ENCODE measurements around the gene CTNNA2. TPM values are rescaled to one million over a fixed set of nuclear protein-coding genes. Genes with fewer than 3 reads are reported as not detected.

Gene CTNNA2
- total RNA-seq, 1 donor from 2014 or later: 15.0 TPM

- TF ChIP-seq CTCF (conservative IDR thresholded peaks at IDR 0.05): no peak
- Mint-ChIP-seq H3K27me3 (no peaks in the 10 kb centered on the region), H3K27ac (no peak overlapping the region), H3K4me3 (no peak overlapping the region), H3K36me3 (peaks cover 3% of the 10 kb centered on the region), H3K4me1 (ENCODE audit: unreplicated experiment) (no peaks in the 10 kb centered on the region), H3K9me3 (no peaks in the 10 kb centered on the region)
- no peak for DNase-seq (ENCODE audit: extremely low spot score, unreplicated experiment)
Measured at GRCh38 chr2:79622508-79622907, 109.7 kb downstream of the CTNNA2 start.

- H3K4me1 Mint-ChIP-seq (ENCODE audit: unreplicated experiment): peaks cover 5% of the 10 kb centered on the region
- H3K27me3 Mint-ChIP-seq: no peaks in the 10 kb centered on the region
- H3K27ac Mint-ChIP-seq: no peak overlapping the region
- H3K4me3 Mint-ChIP-seq: no peak overlapping the region
- no peaks in the 10 kb centered on the region for H3K9me3 Mint-ChIP-seq
- TF ChIP-seq CTCF (conservative IDR thresholded peaks at IDR 0.05): no peak
- no peak for DNase-seq (ENCODE audit: extremely low spot score, unreplicated experiment)
- H3K36me3 Mint-ChIP-seq: no peaks in the 10 kb centered on the region
Measured at GRCh38 chr2:79627237-79627636, 114.4 kb downstream of the CTNNA2 start.

DNA sequence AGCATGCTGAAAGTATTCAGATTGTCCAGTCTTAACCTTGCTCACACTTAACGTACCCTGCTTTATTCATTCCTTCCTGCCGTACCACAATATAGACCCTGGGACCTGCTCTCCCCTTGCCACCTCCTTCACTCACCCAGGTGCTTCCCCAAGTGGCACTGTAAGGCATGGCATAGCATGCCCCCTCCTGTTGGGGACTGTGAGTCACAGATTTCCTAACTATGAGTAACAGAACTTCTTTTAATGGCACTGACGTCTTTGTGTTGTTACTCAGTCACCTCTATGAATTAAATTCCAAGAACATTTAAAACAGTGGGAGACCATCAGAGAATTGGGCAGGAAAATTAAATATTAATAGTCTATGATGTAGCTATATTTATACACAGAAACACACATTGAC lies 117.2 kb downstream of the CTNNA2 start:
- Mint-ChIP-seq H3K4me1 (ENCODE audit: unreplicated experiment) (peaks cover 5% of the 10 kb centered on the region), H3K36me3 (no peaks in the 10 kb centered on the region), H3K27ac (no peak overlapping the region), H3K9me3 (peaks cover 6% of the 10 kb centered on the region), H3K4me3 (no peak overlapping the region), H3K27me3 (no peaks in the 10 kb centered on the region)
- TF ChIP-seq CTCF (conservative IDR thresholded peaks at IDR 0.05): no peak
- no peak for DNase-seq (ENCODE audit: extremely low spot score, unreplicated experiment)

- Mint-ChIP-seq H3K4me1 (ENCODE audit: unreplicated experiment) (peaks cover 5% of the 10 kb centered on the region), H3K36me3 (no peaks in the 10 kb centered on the region)
- no peak for DNase-seq (ENCODE audit: extremely low spot score, unreplicated experiment)
Measured at GRCh38 chr2:79630972-79631557, 118.2 kb downstream of the CTNNA2 start.

DNA sequence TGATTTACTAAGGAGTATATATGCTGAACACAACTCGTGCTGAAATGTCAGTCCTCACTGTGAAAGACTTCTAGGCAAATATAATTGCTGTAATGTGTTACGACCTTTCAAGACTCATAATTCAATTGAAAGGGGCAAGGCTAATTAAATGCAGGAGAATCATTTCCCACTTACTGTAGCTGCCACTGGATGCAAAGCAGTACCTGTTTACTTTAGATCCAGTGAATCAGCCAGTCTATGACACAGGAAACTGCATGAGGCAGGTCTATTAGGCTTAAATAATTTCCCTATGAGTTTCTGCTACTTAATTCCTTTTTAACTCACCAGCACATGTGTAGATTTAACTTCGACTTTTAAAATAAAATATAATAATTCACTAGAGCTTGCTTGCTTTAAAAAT lies 125.6 kb downstream of the CTNNA2 start:
- H3K4me3 Mint-ChIP-seq: no peak overlapping the region
- H3K4me1 Mint-ChIP-seq (ENCODE audit: unreplicated experiment): peaks cover 4% of the 10 kb centered on the region
- H3K27ac Mint-ChIP-seq: no peak overlapping the region
- DNase-seq (ENCODE audit: extremely low spot score, unreplicated experiment): no peak
- H3K9me3 Mint-ChIP-seq: peaks cover 6% of the 10 kb centered on the region
- no peaks in the 10 kb centered on the region for H3K27me3 Mint-ChIP-seq
- no peaks in the 10 kb centered on the region for H3K36me3 Mint-ChIP-seq
- no peak for TF ChIP-seq CTCF (conservative IDR thresholded peaks at IDR 0.05)

More at GRCh38 chr2:79630972-79631557, 118.2 kb downstream of the CTNNA2 start:
- Mint-ChIP-seq H3K27me3 (no peaks in the 10 kb centered on the region), H3K27ac (no peak overlapping the region), H3K9me3 (peaks cover 6% of the 10 kb centered on the region), H3K4me3 (no peak overlapping the region)
- no peak for TF ChIP-seq CTCF (conservative IDR thresholded peaks at IDR 0.05)

GRCh38 chr2:79638954-79639353 lies 126.1 kb downstream of the CTNNA2 start:
- no peak overlapping the region for H3K4me3 Mint-ChIP-seq
- no peaks in the 10 kb centered on the region for H3K36me3 Mint-ChIP-seq
- peaks cover 6% of the 10 kb centered on the region for H3K9me3 Mint-ChIP-seq
- DNase-seq (ENCODE audit: extremely low spot score, unreplicated experiment): no peak
- TF ChIP-seq CTCF (conservative IDR thresholded peaks at IDR 0.05): no peak
- no peak overlapping the region for H3K27ac Mint-ChIP-seq
- no peaks in the 10 kb centered on the region for H3K27me3 Mint-ChIP-seq
- H3K4me1 Mint-ChIP-seq (ENCODE audit: unreplicated experiment): peaks cover 4% of the 10 kb centered on the region
